IPS DF 6.9 (cell line): ENCODE measurements around the gene MLPH.

Experiments used
- DNase-seq: peaks from one replicate; pipeline ENCODE4 v3.0.0-alpha.2; 2013; ENCODE audit warnings: low read depth, low spot score
- H3K27ac ChIP-seq: one replicate; pipeline ENCODE4 v1.5.1; 2013; ENCODE audit warnings: low read length, control low read depth
- H3K27me3 ChIP-seq: 2 replicates; pipeline ENCODE4 v1.6.1; 2013; ENCODE audit warnings: mild to moderate bottlenecking, low read length; ENCODE audit not compliant: control insufficient read depth, insufficient read depth
- H3K36me3 ChIP-seq: 2 replicates; pipeline ENCODE4 v1.6.1; 2013; ENCODE audit warnings: low read length; ENCODE audit not compliant: control insufficient read depth, insufficient read depth
- H3K4me1 ChIP-seq: 2 replicates; pipeline ENCODE4 v1.6.1; 2013; ENCODE audit warnings: low read length; ENCODE audit not compliant: control insufficient read depth, insufficient read depth
- H3K4me3 ChIP-seq: 2 replicates; pipeline ENCODE4 v1.5.1; 2013; ENCODE audit warnings: mild to moderate bottlenecking, low read length
- H3K9me3 ChIP-seq: 2 replicates; pipeline ENCODE4 v1.6.1; 2013; ENCODE audit warnings: low read length, inconsistent platforms; ENCODE audit not compliant: control insufficient read depth, insufficient read depth
- whole genome bisulfite sequencing: extraction: QIAGEN DNeasy Blood & Tissue Kit; methylation state at CpG from one replicate; pipeline ENCODE4 v1.1.7; 2013; ENCODE audit warnings: mixed read lengths, missing lambda C conversion rate; ENCODE audit not compliant: insufficient read length, insufficient coverage; 5-methylcytosine and 5-hydroxymethylcytosine counted together

MLPH gene

DNA sequence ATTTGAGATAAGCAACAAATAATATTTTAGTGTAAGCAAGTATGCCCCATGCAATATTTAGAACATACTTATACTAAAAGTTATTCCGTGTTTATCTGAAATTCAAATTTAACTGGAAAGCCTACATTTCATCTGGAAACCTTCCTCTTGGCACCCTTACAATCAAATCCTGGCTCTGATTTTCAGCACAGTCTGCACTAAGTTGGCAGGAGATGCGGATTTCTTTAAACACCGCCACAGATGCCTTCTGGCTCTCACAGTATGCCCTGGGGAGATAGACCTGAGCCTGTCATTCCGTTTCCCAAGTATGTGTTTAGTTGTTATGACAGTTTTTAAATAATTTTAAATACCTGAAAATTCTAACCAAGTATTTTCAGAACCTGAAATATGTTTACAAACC lies 7.3 kb upstream of the MLPH start:
- Histone ChIP-seq H3K4me3 (no peak overlapping the region), H3K36me3 (no peaks in the 10 kb centered on the region), H3K27me3 (peaks cover 2% of the 10 kb centered on the region; the same call in 1 of the 2 replicates), H3K9me3 (no peaks in the 10 kb centered on the region), H3K4me1 (peaks cover 1% of the 10 kb centered on the region; the same call in 1 of the 2 replicates), H3K27ac (no peak overlapping the region)
- no peak for DNase-seq
- WGBS = no CpG with 5 or more reads among the region's 4 CpGs

DNA sequence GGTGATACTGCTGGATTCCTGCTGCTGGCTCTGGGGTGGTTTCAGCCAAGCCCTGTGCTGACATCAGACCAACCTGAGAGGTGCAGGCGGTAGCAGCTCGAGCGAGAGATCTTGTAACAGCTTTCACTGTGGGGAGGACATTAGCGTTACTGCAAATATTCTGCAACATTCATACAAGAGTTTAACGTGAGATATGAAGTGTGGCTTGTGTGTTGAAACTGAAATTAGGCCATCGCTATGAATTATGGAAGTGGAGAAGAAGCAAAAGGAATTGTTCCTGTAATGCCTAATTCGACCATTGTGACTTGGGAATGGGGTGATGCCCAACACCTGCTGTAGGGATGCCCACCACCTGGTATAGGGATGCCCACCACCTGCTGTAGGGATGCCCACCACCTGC lies 6.5 kb upstream of the MLPH start:
- Histone ChIP-seq H3K4me1 (peaks cover 1% of the 10 kb centered on the region; the same call in 1 of the 2 replicates), H3K27me3 (peaks cover 5% of the 10 kb centered on the region; the same call in 1 of the 2 replicates), H3K27ac (no peak overlapping the region), H3K9me3 (no peaks in the 10 kb centered on the region), H3K36me3 (no peaks in the 10 kb centered on the region), H3K4me3 (no peak overlapping the region)
- no peak for DNase-seq
- no CpG with 5 or more reads among the region's 7 CpGs for WGBS

GRCh38 chr2:237480988-237481525 lies 6.0 kb upstream of the MLPH start:
- Histone ChIP-seq H3K36me3 (no peaks in the 10 kb centered on the region), H3K4me1 (no peaks in the 10 kb centered on the region), H3K27me3 (peaks cover 4% of the 10 kb centered on the region; the same call in 1 of the 2 replicates), H3K27ac (no peak overlapping the region), H3K9me3 (no peaks in the 10 kb centered on the region), H3K4me3 (no peak overlapping the region)
- no peak for DNase-seq
- no CpG with 5 or more reads among the region's 3 CpGs for WGBS

DNA sequence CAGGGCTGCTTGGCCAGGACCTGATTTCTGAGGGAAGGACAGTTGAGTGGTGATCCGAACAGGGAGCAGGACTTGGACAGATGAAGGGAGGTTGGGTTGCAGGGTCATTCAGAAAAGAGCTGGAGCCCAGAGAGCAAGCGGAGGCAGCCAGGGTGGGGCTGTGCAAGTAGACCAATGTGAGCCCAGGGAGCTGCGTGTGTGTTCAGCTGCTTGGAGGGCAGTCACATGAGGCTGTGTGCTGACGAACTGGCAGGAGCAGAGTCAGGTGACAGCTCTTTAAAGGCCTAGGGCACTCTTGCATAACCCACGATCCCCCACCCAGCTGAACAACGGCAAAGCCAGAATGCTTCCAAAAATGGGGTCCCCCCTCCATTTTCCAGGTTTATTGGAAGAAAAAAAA lies 4.6 kb upstream of the MLPH start:
- no peak for DNase-seq
- H3K27ac ChIP-seq = no peak overlapping the region

DNA sequence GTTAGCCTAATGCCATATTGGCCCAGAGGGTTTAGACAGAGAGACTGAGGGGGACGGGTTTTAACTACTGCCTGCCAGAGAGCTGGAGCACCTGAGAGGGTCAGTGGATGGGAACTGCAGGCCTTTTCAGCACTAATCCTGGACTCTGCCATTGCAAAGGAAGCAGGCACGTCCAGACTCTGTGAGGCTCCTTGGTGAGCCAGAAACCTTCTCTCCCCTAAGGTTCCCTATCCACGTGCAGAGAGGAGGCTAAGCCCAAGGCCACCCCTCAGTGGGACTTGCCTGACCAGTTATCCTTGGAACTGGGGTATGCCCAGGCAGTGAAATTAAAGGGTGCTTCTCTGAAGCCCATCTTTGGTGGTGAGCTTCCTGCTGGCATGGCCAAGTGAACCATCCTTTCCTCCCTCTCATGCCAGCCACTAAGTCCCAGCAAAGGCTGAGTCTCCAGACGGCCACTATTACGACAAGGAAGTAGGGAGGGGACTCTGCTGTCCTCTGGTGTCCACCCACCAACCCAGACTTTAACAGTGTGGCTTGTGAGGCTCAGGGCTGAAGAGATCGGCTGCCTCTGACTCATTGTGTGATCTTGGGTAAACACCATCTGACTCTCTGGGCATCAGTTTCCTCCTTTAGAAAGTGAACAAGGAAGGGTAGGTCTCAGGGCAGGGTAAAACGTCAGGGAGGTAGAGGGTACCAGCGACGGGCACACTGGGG lies 3.9 kb upstream of the MLPH start:
- Histone ChIP-seq H3K36me3 (no peaks in the 10 kb centered on the region), H3K27me3 (peaks cover 18% of the 10 kb centered on the region), H3K27ac (no peak overlapping the region), H3K4me3 (no peak overlapping the region), H3K9me3 (no peaks in the 10 kb centered on the region), H3K4me1 (peaks cover 6% of the 10 kb centered on the region; the same call in 1 of the 2 replicates)
- DNase-seq = no peak
- WGBS = no CpG with 5 or more reads among the region's 9 CpGs

More for the DNA sequence above, 4.6 kb upstream of the MLPH start:
- peaks cover 2% of the 10 kb centered on the region; the same call in 1 of the 2 replicates for H3K4me1 ChIP-seq
- H3K9me3 ChIP-seq = no peaks in the 10 kb centered on the region
- H3K4me3 ChIP-seq = no peak overlapping the region
- WGBS = no CpG with 5 or more reads among the region's 6 CpGs
- peaks cover 11% of the 10 kb centered on the region for H3K27me3 ChIP-seq
- no peaks in the 10 kb centered on the region for H3K36me3 ChIP-seq

- Histone ChIP-seq H3K4me3 (no peak overlapping the region), H3K9me3 (no peaks in the 10 kb centered on the region), H3K27ac (no peak overlapping the region), H3K4me1 (peaks cover 6% of the 10 kb centered on the region; the same call in 1 of the 2 replicates), H3K27me3 (peaks cover 18% of the 10 kb centered on the region), H3K36me3 (no peaks in the 10 kb centered on the region)
- no CpG with 5 or more reads among the region's 1 CpG for WGBS
- no peak for DNase-seq
Observed at GRCh38 chr2:237485304-237485703, 1.7 kb upstream of the MLPH start.

DNA sequence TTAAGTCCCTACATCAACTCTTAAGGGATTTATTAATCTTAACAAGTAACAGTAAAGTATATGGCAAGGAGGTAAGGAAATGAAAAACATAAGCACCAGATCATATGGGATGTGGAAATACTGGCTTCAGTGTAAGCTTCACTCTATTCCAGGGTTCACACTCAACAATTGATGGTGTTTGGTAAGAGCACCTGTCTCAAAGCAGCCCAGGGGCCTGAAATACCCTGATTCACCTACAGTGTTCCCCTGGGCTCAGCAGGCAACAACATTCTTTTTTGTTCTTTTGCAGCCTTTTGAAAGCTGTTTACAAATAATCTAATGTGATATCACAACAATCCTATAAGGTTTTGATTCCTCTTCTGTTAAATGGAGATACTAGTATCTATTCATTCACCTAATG lies 1.2 kb upstream of the MLPH start:
- peaks cover 18% of the 10 kb centered on the region for H3K27me3 ChIP-seq
- DNase-seq = no peak
- H3K4me1 ChIP-seq = peaks cover 6% of the 10 kb centered on the region; the same call in 1 of the 2 replicates
- no peaks in the 10 kb centered on the region for H3K9me3 ChIP-seq
- H3K27ac ChIP-seq = no peak overlapping the region
- H3K36me3 ChIP-seq = no peaks in the 10 kb centered on the region
- no peak overlapping the region for H3K4me3 ChIP-seq

- Histone ChIP-seq H3K4me3 (peak overlapping the region; percentile 30), H3K27ac (no peak overlapping the region)
- WGBS = no CpG with 5 or more reads among the region's 36 CpGs
Observed at GRCh38 chr2:237486334-237486818, 675 bp upstream of the MLPH start.

DNA sequence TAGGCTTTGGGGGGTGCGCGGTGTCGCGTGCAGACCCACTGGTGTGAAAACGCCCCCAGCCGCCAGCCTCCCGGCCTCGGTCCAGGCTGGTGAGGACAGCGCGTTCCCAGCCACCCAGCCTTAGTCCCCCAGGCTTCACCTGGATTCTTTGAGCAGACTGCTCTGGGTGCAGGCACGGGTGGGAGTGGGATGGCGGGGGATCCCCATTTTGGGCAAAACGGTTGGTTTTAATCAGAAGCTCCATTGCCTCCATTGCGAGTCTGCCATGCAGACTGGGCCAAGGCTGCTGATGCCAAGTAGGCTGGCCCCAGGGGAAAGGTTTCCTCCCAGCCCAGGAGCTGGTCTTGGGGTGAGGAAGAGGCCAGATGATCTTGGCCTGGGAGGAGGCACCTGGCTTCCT lies 445 bp downstream of the MLPH start:
- WGBS = no CpG with 5 or more reads among the region's 14 CpGs
- Histone ChIP-seq H3K27ac (no peak overlapping the region), H3K36me3 (no peaks in the 10 kb centered on the region), H3K27me3 (peaks cover 18% of the 10 kb centered on the region), H3K4me3 (peak overlapping the region; percentile 30; the same call in 1 of the 2 replicates), H3K4me1 (peaks cover 6% of the 10 kb centered on the region; the same call in 1 of the 2 replicates), H3K9me3 (no peaks in the 10 kb centered on the region)
- no peak for DNase-seq

More at GRCh38 chr2:237486334-237486818, 675 bp upstream of the MLPH start:
- no peaks in the 10 kb centered on the region for H3K36me3 ChIP-seq
- H3K27me3 ChIP-seq = peaks cover 18% of the 10 kb centered on the region
- H3K4me1 ChIP-seq = peaks cover 6% of the 10 kb centered on the region; the same call in 1 of the 2 replicates
- DNase-seq = no peak
- no peaks in the 10 kb centered on the region for H3K9me3 ChIP-seq

GRCh38 chr2:237488295-237488694 lies 1.2 kb downstream of the MLPH start:
- Histone ChIP-seq H3K27me3 (peaks cover 18% of the 10 kb centered on the region), H3K27ac (no peak overlapping the region), H3K4me3 (no peak overlapping the region)

More at GRCh38 chr2:237488295-237488694, 1.2 kb downstream of the MLPH start:
- Histone ChIP-seq H3K9me3 (no peaks in the 10 kb centered on the region), H3K36me3 (no peaks in the 10 kb centered on the region), H3K4me1 (peaks cover 6% of the 10 kb centered on the region; the same call in 1 of the 2 replicates)
- DNase-seq = no peak
- no CpG with 5 or more reads among the region's 6 CpGs for whole genome bisulfite sequencing
